HCT116 (cell line): ENCODE data around the gene OR9Q1. TPM values are rescaled to one million over a fixed set of nuclear protein-coding genes. Genes with fewer than 3 reads are reported as not detected.

Source experiments
- ATAC-seq: fragments of 200-7000 bp; cut with Tn5 transposase; 2 replicates; pipeline ENCODE4 v1.9.1; 2020; ENCODE audit warnings: mild to moderate bottlenecking, moderate library complexity
- BruUV-seq: library from RNA; stranded (reverse); fragments of 400-500 nt; replicated peaks from 2 replicates; lab custom pipeline; 2021; lab: Mats Ljungman, UMichigan
- CTCF ChIA-PET: fragments of 300-600 bp; sonication (Branson Sonifier 250); formaldehyde crosslinking; loops from one replicate; lab custom pipeline; 2021; ENCODE audit warnings: antibody characterized with exemption; lab: Charles Lee
- POLR2A ChIA-PET: fragments of 300-600, 350-600 bp; sonication (Branson Sonifier 250); formaldehyde crosslinking; loops from one replicate; lab custom pipeline; 2021; ENCODE audit warnings: antibody characterized with exemption; lab: Charles Lee
- RAD21 ChIA-PET, 2 experiments: fragments of 300-600 bp; sonication (Branson Sonifier 250); formaldehyde crosslinking; loops; one replicate each; lab custom pipeline; 2023; ENCODE audit warnings: low total read pairs in 2 of 2; ENCODE audit not compliant: uncharacterized antibody in 2 of 2, unreplicated experiment in 2 of 2, low non-redundant PET in 1 of 2; lab: Charles Lee
- DNase-seq: peaks from one replicate; pipeline ENCODE4 v3.0.0-alpha.2; 2010; ENCODE audit warnings: low read depth, low spot score
- H2AFZ ChIP-seq: fragments of 200-600 bp; shearing (Covaris generic), sonication (generic); 2 replicates; pipeline ENCODE4 v1.6.1; 2017; ENCODE audit warnings: low read depth, mixed run types, mixed read lengths, antibody characterized with exemption, low read length; ENCODE audit not compliant: poor library complexity, severe bottlenecking
- H3K27ac ChIP-seq: 2 replicates; pipeline ENCODE4 v1.5.1; 2012; ENCODE audit warnings: low read depth, low read length
- H3K27me3 ChIP-seq: fragments of 200-600 bp; sonication (generic); 2 replicates; pipeline ENCODE4 v1.6.1; 2016; ENCODE audit warnings: mixed run types, low read length, mixed read lengths; ENCODE audit not compliant: insufficient read depth
- H3K36me3 ChIP-seq, 2 experiments: fragments of 200-500 bp in 1 of 2; fragments of 200-600 bp in 1 of 2; sonication (Bioruptor generic) in 1 of 2; sonication (generic) in 1 of 2; 2 replicates each; pipeline versions ENCODE4 v1.5.1 to v1.6.1; 2014 to 2016; ENCODE audit warnings: low read length in 2 of 2, inconsistent platforms in 1 of 2, mixed read lengths in 1 of 2, mixed run types in 1 of 2; ENCODE audit not compliant: insufficient read depth in 2 of 2, control insufficient read depth in 1 of 2
- H3K4me1 ChIP-seq, 2 experiments: fragments of 200-600 bp in 1 of 2; sonication (generic) in 1 of 2; 2 replicates each; pipeline versions ENCODE4 v1.5.1 to v1.6.1; 2012 to 2017; ENCODE audit warnings: low read length in 2 of 2, inconsistent platforms in 1 of 2, mild to moderate bottlenecking in 1 of 2, mixed read lengths in 1 of 2, mixed run types in 1 of 2, moderate library complexity in 1 of 2; ENCODE audit not compliant: insufficient read depth in 2 of 2, control insufficient read depth in 1 of 2
- H3K4me2 ChIP-seq: fragments of 200-600 bp; sonication (generic); 2 replicates; pipeline ENCODE4 v1.6.1; 2017; ENCODE audit warnings: mixed run types, low read length, mixed read lengths
- H3K4me3 ChIP-seq, 2 experiments: fragments of 200-600 bp in 1 of 2; sonication (generic) in 1 of 2; replicated peaks in 1 of 2; 2 replicates each; pipeline ENCODE4 v1.5.1; 2011 to 2016; ENCODE audit warnings: low read length in 2 of 2, control low read depth in 1 of 2, low read depth in 1 of 2, mild to moderate bottlenecking in 1 of 2, mixed read lengths in 1 of 2, mixed run types in 1 of 2
- H3K79me2 ChIP-seq: fragments of 200-600 bp; sonication (generic); 2 replicates; pipeline ENCODE4 v1.6.1; 2017; ENCODE audit warnings: mild to moderate bottlenecking, mixed run types, low read length, moderate library complexity, mixed read lengths; ENCODE audit not compliant: insufficient read depth
- H3K9ac ChIP-seq: fragments of 200-600 bp; sonication (generic); 2 replicates; pipeline ENCODE4 v1.6.1; 2016; ENCODE audit warnings: low read length, mixed read lengths
- H3K9me2 ChIP-seq: fragments of 200-600 bp; sonication (generic), shearing (Covaris generic); 2 replicates; pipeline ENCODE4 v1.6.1; 2017; ENCODE audit warnings: mixed run types, mild to moderate bottlenecking, moderate library complexity; ENCODE audit not compliant: insufficient read depth
- H3K9me3 ChIP-seq, 2 experiments: fragments of 200-500 bp in 1 of 2; fragments of 200-600 bp in 1 of 2; sonication (Bioruptor generic) in 1 of 2; sonication (generic) in 1 of 2; 2 replicates each; pipeline ENCODE4 v1.6.1; 2014 to 2017; ENCODE audit warnings: low read length in 2 of 2, mixed read lengths in 2 of 2, inconsistent platforms in 1 of 2, low read depth in 1 of 2, mild to moderate bottlenecking in 1 of 2, mixed run types in 1 of 2, moderate library complexity in 1 of 2; ENCODE audit not compliant: control insufficient read depth in 1 of 2, insufficient read depth in 1 of 2
- H4K20me1 ChIP-seq: fragments of 200-600 bp; sonication (generic), shearing (Covaris generic); 2 replicates; pipeline ENCODE4 v1.6.1; 2017; ENCODE audit warnings: mixed run types, mild to moderate bottlenecking, moderate library complexity; ENCODE audit not compliant: insufficient read depth
- ATF3 ChIP-seq: IDR thresholded peaks from 2 replicates; pipeline ENCODE4 v1.6.1; 2012
- CBX3 ChIP-seq: IDR thresholded peaks from 2 replicates; pipeline ENCODE4 v1.6.1; 2012; ENCODE audit warnings: low read depth
- EGR1 ChIP-seq: IDR thresholded peaks from 2 replicates; pipeline ENCODE4 v1.6.1; 2012; ENCODE audit warnings: low read depth
- ELF1 ChIP-seq: IDR thresholded peaks from 2 replicates; pipeline ENCODE4 v1.6.1; 2012; ENCODE audit warnings: low read depth, borderline replicate concordance
- EZH2 ChIP-seq: fragments of 200-600 bp; sonication (generic); IDR thresholded peaks from 2 replicates; pipeline ENCODE4 v1.6.1; 2017; ENCODE audit warnings: antibody characterized with exemption, mixed run types
- EZH2phosphoT487 ChIP-seq: fragments of 200-600 bp; IDR thresholded peaks from 2 replicates; pipeline ENCODE4 v1.6.1; 2018; ENCODE audit warnings: antibody characterized with exemption, borderline replicate concordance
- FOSL1 ChIP-seq: IDR thresholded peaks from 2 replicates; pipeline ENCODE4 v1.6.1; 2012; ENCODE audit warnings: low read depth
- RAD21 ChIP-seq: IDR thresholded peaks from 2 replicates; pipeline ENCODE4 v1.6.1; 2012; ENCODE audit warnings: low read depth, mild to moderate bottlenecking
- REST ChIP-seq: IDR thresholded peaks from 2 replicates; pipeline ENCODE4 v1.6.1; 2012; ENCODE audit warnings: low read depth
- ZFX ChIP-seq: fragments of 450-650 bp; IDR thresholded peaks from 2 replicates; pipeline ENCODE4 v1.6.1; 2017
- intact Hi-C: fragments of 100-400 bp; cut with micrococcal nuclease; formaldehyde crosslinking; loops from 2 replicates; pipeline ENCODE4 v1.10.0; 2022
- total RNA-seq: library from RNA; stranded (reverse); gene quantifications from one replicate; pipeline ENCODE4 v1.2.1, GENCODE V29; 2021; ENCODE audit not compliant: unreplicated experiment
- TF ChIP-seq, protein P1 (sequence below): IDR thresholded peaks from 2 replicates; pipeline ENCODE4 v1.6.1; 2012

The OR9Q1 gene
- total RNA-seq, 1 experiment from 2014 or later = not detected

- TF ChIP-seq REST (no peak), CBX3 (no peak), EZH2 (no peak)
Measured at GRCh38 chr11:58177409-58178054, 153.9 kb downstream of the OR9Q1 start (continued).

DNA sequence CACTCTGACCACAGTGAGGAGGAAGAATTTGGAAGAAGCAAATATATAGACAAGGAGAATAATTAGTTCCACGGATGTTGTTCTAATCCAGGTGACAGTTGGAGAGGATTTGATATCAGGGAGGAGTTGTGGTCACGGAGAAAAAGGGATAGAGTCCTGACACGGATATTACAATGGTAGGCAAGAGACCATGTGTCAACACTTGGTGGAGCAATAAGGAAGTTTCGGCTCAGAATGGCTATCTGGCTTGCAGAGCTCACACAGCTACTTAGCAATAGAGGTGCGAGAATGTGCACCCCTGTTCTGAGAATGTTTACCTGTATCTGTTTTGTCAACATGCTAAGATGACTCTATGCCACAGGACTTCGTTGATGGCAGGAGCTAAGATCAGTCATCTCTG is 154.8 kb downstream of the OR9Q1 start:
- no peak for DNase-seq
- ATAC-seq = no peak
- peaks cover 29% of the 10 kb centered on the region for H3K27me3 ChIP-seq
- TF ChIP-seq FOSL1 (no peak), EZH2phosphoT487 (no peak), RAD21 (no peak), ELF1 (no peak), ATF3 (no peak), ZFX (no peak), EGR1 (no peak)
- TF ChIP-seq, protein P1, sequence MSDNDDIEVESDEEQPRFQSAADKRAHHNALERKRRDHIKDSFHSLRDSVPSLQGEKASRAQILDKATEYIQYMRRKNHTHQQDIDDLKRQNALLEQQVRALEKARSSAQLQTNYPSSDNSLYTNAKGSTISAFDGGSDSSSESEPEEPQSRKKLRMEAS = no peak
- TF ChIP-seq, all 23 proteins: peak for 0
- Histone ChIP-seq H3K9me3 (no peaks in the 10 kb centered on the region), H3K9ac (no peak overlapping the region), H3K4me2 (no peak overlapping the region), H3K9me2 (no peaks in the 10 kb centered on the region), H4K20me1 (no peaks in the 10 kb centered on the region), H3K4me3 (no peak overlapping the region), H3K27ac (no peak overlapping the region), H3K36me3 (no peaks in the 10 kb centered on the region), H3K79me2 (no peaks in the 10 kb centered on the region), H2AFZ (no peak overlapping the region), H3K4me1 (no peaks in the 10 kb centered on the region)
- intact Hi-C loops = loop anchor here (10.0 kb wide), 1 partner anchor 54 kb away; the partner anchor contains the start of gene OR9I1
- no TSS peak for BruUV-seq
- CTCF ChIA-PET = no interaction called here
- RAD21 ChIA-PET = no interaction called here
- POLR2A ChIA-PET = no interaction called here
